HG03469 (cell line): Measurements from ENCODE around the gene RASA1.
"Not testable (repeated sequence)": the region's sequence is repeated elsewhere in the genome, so short reads cannot be mapped to it uniquely, and the experiment has no call there.

Experiments used
- ATAC-seq: cut with Tn5 transposase; IDR thresholded peaks from one replicate; pipeline ENCODE4 v1.9.1; 2021; ENCODE audit warnings: mild to moderate bottlenecking, moderate library complexity, moderate number of reproducible peaks; ENCODE audit not compliant: unreplicated experiment

Gene RASA1

DNA sequence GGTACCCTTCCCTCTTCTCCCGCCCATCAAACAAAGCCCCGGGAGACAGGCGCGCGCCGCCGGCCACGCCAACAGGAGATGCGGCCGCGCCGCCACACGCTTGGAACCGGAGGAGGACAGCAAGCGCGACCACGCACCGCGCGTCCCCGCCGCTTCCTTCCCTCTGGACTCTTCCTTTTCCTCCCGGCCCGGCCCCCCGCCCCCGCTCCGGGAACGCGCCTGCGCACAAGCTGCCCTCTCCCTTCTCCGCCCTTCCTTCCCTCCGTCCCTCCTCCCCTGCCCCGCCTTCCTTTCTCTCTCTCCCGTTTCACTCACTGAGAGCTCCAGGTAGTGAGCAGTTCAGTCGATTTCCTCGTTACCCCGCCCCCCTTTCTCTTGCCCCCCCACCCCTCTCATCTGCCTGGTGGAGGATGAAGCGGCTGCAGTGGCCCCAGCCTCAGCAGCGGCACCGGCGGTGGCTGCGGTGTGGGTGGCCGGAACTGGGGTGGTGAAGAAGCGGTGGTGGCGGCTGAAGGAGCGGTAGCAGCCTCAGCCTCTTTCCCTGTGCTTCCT, at the start of gene RASA1:
Gene RASA1, plus strand, starts transcription at position 310 of the 552 bp plus-strand sequence. CDS start 569 bp downstream, outside the sequence.
- ATAC-seq: peak; percentile 26

DNA sequence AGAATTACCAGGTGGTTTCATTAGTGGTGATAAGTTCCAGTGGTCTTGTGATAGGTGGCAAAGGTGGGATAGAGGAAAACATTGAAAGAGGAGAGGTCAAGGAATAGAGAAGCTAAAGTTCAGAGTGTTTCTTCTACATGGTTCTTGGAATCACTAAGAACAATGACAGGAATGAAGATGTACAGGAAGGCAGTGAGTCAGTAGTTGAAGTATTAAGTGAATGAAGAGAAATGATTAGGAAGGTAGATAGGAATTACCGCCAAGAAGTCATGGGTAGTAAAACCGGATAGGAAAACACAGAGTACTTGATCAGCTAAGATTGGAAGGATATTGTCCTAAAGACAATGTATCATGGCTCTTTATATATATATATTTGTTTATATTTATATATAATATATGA, 37.9 kb upstream of the RASA1 start:
- ATAC-seq: no peak

GRCh38 chr5:87231037-87231808, 36.5 kb upstream of the RASA1 start:
- peak; percentile 92 for ATAC-seq

DNA sequence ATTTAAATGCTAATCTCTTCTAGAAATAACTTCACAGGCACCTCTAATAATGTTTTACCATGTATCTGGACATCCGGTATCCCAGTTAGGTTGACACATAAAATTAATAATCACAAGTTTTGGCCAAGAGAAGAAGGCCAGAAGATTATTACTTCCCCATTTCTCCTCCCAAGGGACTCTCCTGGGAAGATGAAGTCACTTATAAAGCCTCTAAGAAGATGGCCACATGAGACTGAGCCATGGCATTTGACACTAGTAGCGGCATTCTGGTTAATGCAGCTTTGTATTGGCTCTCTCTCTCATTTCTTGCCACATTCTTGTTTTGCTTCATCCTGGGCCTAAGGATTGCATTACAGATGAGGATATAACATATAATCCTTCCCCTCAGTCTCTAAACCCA, 34.5 kb upstream of the RASA1 start:
- no peak for ATAC-seq

GRCh38 chr5:87241555-87241954, 26.1 kb upstream of the RASA1 start:
- no peak for ATAC-seq

- ATAC-seq: no peak
Observed at GRCh38 chr5:87242242-87242641, 25.4 kb upstream of the RASA1 start.

DNA sequence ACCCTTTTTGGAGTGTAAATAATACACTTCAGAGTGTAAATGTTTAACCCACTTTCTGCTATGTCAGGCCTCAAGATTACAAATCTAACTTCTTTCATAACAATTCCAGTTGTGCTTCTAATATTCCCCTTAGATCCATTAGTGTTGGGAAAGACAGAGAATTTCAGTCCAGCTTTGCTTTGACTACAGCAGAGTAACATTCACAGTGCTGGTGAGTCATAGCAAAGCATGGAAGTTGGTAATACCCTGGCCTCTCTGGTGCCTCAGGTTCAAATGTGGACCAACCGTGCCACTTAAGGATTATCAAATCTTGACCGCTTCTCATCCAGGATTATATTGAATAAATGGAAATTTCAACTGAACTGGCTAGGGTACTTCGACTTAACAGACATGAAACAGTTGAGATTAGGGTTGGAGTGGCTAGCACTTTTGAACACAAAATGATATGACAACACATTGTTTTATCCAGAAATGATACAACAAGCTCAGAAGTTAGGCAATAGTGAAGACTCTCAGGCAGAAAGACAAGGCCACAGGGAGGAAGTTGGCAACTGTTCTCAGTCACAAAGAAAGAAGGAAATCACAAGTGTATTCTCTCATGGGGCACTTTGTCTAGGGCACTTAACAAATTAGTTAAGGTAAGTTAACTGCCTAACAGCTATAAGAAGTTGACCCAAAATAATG, 24.4 kb upstream of the RASA1 start:
- no peak for ATAC-seq

DNA sequence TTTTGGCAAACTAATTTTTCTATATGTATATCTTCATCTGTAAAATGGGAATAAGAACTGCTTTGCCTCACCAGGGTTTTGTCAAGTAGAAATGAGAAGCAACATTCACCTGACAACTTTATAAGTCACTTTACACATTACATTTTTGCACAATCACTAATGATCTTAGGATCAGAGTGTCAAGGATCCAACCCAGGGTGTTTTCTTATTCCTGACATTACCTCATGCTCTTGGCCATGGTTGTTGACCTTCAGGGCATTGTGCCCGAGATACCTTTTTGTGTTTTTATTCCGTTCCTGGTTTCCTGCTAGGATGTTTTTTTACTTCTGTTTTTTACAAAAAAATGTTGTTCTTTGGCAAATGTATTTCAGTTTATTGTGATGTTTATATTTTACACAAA, 22.2 kb upstream of the RASA1 start:
- ATAC-seq: no peak

DNA sequence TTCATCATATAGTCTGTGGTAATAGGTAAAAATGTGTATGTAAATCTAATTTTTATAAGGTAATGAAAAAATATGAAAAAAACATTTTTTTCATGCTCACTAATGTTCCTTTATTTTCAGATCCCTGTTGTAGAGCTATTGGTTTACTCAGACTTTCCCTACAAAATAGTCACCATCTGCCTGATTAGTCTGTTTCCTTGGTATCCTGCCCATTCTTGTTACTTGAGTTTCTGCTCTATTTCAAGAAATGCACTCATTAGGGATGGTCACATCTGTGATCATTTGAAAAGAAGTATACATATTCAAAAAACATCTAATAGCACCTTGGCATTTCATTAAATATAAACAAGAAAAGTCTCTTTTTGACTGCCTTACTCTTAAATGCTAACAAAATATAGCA, 21.6 kb upstream of the RASA1 start:
- no peak for ATAC-seq

GRCh38 chr5:87252283-87252605, 15.4 kb upstream of the RASA1 start:
- ATAC-seq: no peak

DNA sequence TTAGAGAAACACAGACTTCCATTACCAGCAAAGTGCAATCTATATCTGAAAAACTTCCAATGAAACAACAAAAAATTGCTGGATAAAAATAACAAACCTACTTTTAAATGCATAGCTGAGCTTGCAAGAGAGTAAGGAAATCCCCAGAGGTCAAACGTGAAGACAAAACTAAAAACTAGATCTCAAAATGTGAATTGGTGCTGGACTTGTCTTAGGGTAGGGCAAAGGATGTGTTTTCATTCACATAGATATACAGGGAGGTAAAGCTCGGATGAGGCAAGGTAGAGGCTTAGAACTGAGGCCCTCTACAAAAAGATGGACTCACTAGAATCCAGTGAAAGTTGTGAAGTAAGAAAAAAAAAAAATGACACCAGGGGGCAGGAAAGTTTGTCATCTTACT, 13.6 kb upstream of the RASA1 start:
- no peak for ATAC-seq

DNA sequence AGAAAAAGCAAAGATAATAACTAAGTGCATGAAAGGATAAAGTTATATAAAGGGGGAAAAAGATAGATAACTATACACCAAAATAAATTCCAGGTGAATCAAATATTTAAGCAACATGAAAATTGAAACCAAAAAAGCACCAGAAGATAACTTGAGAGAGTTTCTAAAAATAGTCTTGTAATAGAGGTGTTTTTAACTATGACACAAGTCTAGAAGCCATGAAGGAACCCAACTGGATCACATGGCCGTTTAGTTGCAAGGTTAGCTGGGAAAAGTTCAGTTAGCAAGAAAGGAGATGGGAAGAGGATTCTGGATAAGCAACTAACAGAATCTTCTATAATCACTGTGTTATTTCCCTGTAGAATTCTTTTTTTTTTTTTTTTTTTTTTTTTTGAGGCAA, 9.2 kb upstream of the RASA1 start:
- ATAC-seq: no peak

DNA sequence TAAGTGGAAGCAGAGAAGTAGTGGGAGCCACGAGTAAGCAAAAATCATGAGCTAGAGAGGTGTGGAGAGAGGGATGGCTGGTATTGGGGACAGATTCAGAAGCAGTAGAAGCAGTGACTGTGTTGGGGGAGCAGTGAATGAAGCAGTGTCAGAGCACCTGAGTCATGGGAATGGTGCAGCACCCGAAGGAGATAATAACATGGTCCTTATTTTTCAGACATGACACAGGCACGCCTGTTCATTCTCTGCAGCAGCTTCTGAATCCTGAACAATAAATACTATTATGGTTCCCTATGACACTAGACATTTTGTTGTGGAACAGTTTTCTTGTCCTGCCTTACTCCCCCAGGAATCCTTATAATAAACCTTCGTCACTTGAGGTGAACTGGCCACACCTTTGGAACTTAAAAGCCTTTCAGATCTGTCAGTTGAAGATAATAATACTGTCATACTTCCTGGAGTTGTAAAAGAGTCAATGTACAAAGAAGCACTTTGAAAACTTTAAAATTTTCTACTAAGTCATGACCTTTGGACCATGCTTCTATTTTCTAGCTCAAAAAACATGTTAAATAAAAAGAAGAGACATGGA, 7.0 kb upstream of the RASA1 start:
- ATAC-seq: no peak

DNA sequence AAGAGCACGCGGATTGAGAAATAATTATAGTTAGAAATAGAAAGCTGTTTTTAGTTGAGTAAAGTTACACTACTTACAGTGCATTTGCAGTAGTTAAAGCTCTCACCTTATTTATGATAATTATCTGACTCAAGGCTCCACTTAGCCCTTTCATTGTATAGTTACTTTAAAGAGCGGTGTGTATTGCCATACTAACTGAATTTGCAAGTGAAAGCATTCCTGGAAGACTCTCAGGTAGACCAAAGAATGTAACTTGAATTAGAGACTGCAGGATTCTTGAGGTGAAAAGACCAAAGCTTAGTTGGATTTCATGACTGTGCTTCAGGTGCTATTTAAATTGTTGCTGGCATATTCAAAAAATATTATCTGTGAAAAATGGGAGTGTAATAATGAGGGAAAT, 4.2 kb upstream of the RASA1 start:
- ATAC-seq: no peak

DNA sequence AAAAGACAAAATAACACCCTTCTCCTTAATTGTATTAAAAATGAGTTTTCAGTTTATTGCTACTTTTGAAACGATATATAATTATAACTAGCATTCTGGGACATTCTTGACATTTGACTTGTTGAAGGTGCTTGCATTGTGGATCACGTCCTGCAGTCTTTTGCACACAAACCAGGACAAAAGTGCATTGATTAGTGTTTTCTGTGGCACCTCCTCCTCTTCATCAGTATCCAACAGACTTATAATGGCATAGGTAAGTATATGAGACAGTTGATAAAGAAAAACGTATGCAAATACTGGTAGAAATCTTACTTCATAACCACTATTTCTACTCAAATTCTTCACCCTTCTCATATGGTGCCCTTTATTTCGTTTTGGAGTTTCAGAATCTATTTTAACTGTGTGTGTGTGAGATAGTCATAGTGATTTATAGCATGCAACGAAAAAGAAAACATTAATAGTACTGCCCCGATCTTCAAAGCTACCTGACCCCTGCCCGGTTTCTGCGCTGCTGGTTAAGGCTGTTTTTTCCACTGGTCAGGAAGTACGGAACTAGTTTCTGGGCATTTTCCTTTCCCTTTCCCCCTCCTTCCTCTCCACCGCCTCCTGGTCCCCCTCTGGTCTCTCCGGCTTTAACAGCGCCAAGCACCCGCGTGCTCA, 639 bp upstream of the RASA1 start:
- peak; percentile 23 for ATAC-seq

DNA sequence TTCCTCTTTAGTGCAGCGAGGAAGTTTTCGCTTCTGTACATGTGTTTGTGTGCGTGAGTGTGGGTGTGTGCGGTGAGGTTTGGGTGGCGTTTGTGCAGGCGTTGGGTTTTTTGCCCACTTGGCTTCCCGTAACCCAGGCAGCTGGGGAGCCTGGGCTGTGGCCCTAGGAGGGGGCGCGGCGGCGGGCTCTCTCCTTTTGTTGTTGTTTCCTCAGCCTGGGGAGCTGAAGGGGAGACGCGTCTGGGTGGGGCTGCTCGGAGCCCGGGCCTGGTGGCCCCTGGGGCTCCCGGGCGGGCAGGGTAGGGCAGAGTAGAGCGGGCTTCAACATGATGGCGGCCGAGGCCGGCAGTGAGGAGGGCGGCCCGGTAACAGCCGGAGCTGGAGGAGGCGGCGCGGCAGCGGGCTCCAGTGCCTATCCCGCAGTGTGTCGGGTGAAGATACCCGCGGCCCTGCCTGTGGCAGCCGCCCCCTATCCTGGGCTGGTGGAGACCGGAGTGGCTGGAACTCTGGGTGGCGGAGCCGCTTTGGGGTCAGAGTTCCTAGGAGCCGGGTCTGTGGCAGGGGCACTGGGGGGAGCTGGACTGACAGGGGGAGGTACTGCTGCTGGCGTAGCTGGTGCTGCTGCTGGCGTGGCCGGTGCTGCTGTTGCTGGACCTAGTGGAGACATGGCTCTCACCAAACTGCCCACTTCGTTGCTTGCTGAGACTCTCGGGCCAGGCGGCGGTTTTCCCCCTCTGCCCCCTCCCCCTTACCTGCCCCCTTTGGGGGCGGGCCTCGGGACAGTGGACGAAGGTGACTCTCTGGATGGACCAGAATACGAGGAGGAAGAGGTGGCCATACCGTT, 665 bp downstream of the RASA1 start:
- ATAC-seq: peak; percentile 32

- ATAC-seq: no peak
Observed at GRCh38 chr5:87268970-87269377, 1.3 kb downstream of the RASA1 start.

- ATAC-seq: not testable (repeated sequence)
Observed at GRCh38 chr5:87270888-87271287, 3.2 kb downstream of the RASA1 start.

- ATAC-seq: no peak
Observed at GRCh38 chr5:87276655-87277054, 9.0 kb downstream of the RASA1 start.

DNA sequence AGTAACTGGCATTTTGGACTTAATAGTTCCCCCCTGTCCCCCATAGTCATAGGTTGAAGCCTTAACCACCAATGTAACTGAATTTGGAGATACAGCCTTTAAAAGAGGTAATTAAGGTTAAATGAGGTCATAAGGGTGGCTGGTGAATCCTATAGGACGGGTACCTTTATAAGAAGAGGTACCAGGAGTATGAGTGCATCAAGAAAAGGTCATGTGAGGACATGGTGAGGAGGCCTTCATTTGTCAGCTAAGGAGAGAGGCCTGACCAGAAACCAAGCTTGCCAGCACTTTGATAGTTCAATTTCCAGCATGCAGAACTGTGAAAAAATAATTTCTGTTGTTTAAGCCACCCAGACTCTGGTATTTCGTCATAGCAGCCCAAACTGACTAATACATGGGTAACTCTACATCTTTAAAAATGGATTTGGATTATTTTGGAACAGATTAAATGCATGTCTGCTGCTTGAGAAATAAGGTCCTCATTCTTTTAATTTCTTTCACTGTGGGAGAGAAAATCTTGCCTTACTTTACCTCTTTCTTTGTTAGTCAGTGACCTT, 9.7 kb downstream of the RASA1 start:
- no peak for ATAC-seq
